Esophagus squamous epithelium (tissue), 4 donors: ENCODE measurements around the gene CLDN12.

Experiments used
- CTCF ChIP-seq, 6 experiments: fragments of 450-650 bp in 4 of 6; fragments of 200-600 bp in 2 of 6; sonication (generic) in 2 of 6; IDR thresholded peaks; one replicate each; pipeline ENCODE4 v1.5.1; 2016 to 2019; ENCODE audit warnings: antibody characterized with exemption in 6 of 6, mild to moderate bottlenecking in 4 of 6, moderate library complexity in 4 of 6
- POLR2A ChIP-seq, 4 donors: fragments of 450-650 bp; IDR thresholded peaks; one replicate each; pipeline ENCODE4 v1.6.1; 2017; ENCODE audit warnings: antibody characterized with exemption in 4 of 4, mild to moderate bottlenecking in 4 of 4, moderate library complexity in 3 of 4

GRCh38 chr7:90432752-90433151 lies 29.5 kb downstream of the CLDN12 start:
- TF ChIP-seq CTCF (IDR thresholded peaks at IDR 0.05) (no peak), POLR2A (IDR thresholded peaks at IDR 0.05) (peak in 1 of 4 donors; percentile 3)
